GM12878 (cell line): ENCODE data around the gene RPLP2. TPM values are rescaled to one million over a fixed set of nuclear protein-coding genes. Genes with fewer than 3 reads are reported as not detected.

Experiments
- CREB1 ChIP-seq: IDR thresholded peaks from 2 replicates; pipeline ENCODE4 v1.6.1; 2012; ENCODE audit warnings: low read depth, mild to moderate bottlenecking, inconsistent platforms
- EGR1 ChIP-seq, 2 experiments: IDR thresholded peaks; 1 replicate in 1 of 2; 2 replicates in 1 of 2; pipeline ENCODE4 v1.6.1; 2011 to 2012; ENCODE audit warnings: low read depth in 2 of 2, low read length in 2 of 2, borderline replicate concordance in 1 of 2, mild to moderate bottlenecking in 1 of 2, moderate library complexity in 1 of 2
- KDM1A ChIP-seq: fragments of 200-600 bp; sonication (generic); IDR thresholded peaks from 2 replicates; pipeline ENCODE4 v1.6.1; 2016; ENCODE audit warnings: borderline replicate concordance
- MXI1 ChIP-seq: fragments of 150-350 bp; IDR thresholded peaks from 2 replicates; pipeline ENCODE4 v1.6.1; 2011; ENCODE audit warnings: low read depth, mild to moderate bottlenecking, inconsistent platforms, low read length, improper control_type of control experiment
- NBN ChIP-seq: fragments of 450-650 bp; IDR thresholded peaks from 2 replicates; pipeline ENCODE4 v1.6.1; 2016
- PRDM15 ChIP-seq: fragments of 450-650 bp; formaldehyde crosslinking; IDR thresholded peaks from 2 replicates; pipeline ENCODE4 v1.4.0; 2020; ENCODE audit warnings: mild to moderate bottlenecking, moderate library complexity
- RAD51 ChIP-seq: fragments of 450-650 bp; IDR thresholded peaks from 2 replicates; pipeline ENCODE4 v1.6.1; 2016; ENCODE audit warnings: moderate library complexity, mild to moderate bottlenecking, inconsistent platforms
- RB1 ChIP-seq: fragments of 450-650 bp; formaldehyde crosslinking; IDR thresholded peaks from 2 replicates; pipeline ENCODE4 v1.6.1; 2017; ENCODE audit warnings: mild to moderate bottlenecking, borderline replicate concordance
- REST ChIP-seq: IDR thresholded peaks from 2 replicates; pipeline ENCODE4 v1.6.1; 2012; ENCODE audit warnings: mild to moderate bottlenecking, low read depth, low read length
- SIN3A ChIP-seq: IDR thresholded peaks from 2 replicates; pipeline ENCODE4 v1.6.1; 2012; ENCODE audit warnings: low read depth, low read length, improper control_type of control experiment
- SMAD1 ChIP-seq: fragments of 450-650 bp; IDR thresholded peaks from 2 replicates; pipeline ENCODE4 v1.6.1; 2018; ENCODE audit warnings: mild to moderate bottlenecking, low read depth; ENCODE audit not compliant: partially characterized antibody
- SREBF1 ChIP-seq: IDR thresholded peaks from 2 replicates; pipeline ENCODE4 v1.6.1; 2012; ENCODE audit warnings: mild to moderate bottlenecking, low read length
- TBL1XR1 ChIP-seq: IDR thresholded peaks from 2 replicates; pipeline ENCODE4 v1.6.1; 2012; ENCODE audit warnings: low read depth, low read length, improper control_type of control experiment
- YY1 ChIP-seq: IDR thresholded peaks from 2 replicates; pipeline ENCODE4 v1.6.1; 2011; ENCODE audit warnings: low read depth, mild to moderate bottlenecking, low read length
- ZNF622 ChIP-seq: fragments of 450-650 bp; IDR thresholded peaks from 2 replicates; pipeline ENCODE4 v1.6.1; 2017; ENCODE audit warnings: mild to moderate bottlenecking, inconsistent platforms
- polyA plus RNA-seq, 11 experiments: library from polyadenylated mRNA; depleted of rRNA in 4 of 11; unstranded in 6 of 11; stranded (reverse) in 5 of 11; fragments of >200 nt; fragmentation: Nextera tagmentation in 4 of 11; fragmentation: Illumina TruSeq in 1 of 11; extraction: Ambion mirVana in 4 of 11; extraction: Trizol in 1 of 11; gene quantifications; 1 replicate in 1 of 11; 2 replicates in 10 of 11; pipeline versions ENCODE4 v1.2.1 to v1.2.3, GENCODE V29; 2011 to 2016; ENCODE audit warnings: inconsistent platforms in 2 of 11, missing spikeins in 2 of 11, low read depth in 1 of 11
- total RNA-seq, 4 experiments: library from RNA; depleted of rRNA in 3 of 4; stranded (reverse); fragments of >200 nt in 3 of 4; fragmentation: Illumina TruSeq in 1 of 4; extraction: Trizol in 1 of 4; gene quantifications; 2 replicates each; pipeline versions ENCODE4 v1.2.1 to v1.2.3, GENCODE V29; 2013 to 2021
- TF ChIP-seq, protein P1 (sequence below): fragments of 450-650 bp; IDR thresholded peaks from 2 replicates; pipeline ENCODE4 v1.6.1; 2016; ENCODE audit warnings: mild to moderate bottlenecking, moderate library complexity, borderline replicate concordance
- TF ChIP-seq, protein P2 (sequence below): IDR thresholded peaks from 2 replicates; pipeline ENCODE4 v1.6.1; 2012; ENCODE audit warnings: low read depth, low read length, improper control_type of control experiment

Gene RPLP2
- total and polyA plus RNA-seq, 10 of the 15 experiments (the other 5 are each of a cell fraction or from before 2014, with no cell fraction given), result 488 to 3,558 (median 1,481) TPM

DNA sequence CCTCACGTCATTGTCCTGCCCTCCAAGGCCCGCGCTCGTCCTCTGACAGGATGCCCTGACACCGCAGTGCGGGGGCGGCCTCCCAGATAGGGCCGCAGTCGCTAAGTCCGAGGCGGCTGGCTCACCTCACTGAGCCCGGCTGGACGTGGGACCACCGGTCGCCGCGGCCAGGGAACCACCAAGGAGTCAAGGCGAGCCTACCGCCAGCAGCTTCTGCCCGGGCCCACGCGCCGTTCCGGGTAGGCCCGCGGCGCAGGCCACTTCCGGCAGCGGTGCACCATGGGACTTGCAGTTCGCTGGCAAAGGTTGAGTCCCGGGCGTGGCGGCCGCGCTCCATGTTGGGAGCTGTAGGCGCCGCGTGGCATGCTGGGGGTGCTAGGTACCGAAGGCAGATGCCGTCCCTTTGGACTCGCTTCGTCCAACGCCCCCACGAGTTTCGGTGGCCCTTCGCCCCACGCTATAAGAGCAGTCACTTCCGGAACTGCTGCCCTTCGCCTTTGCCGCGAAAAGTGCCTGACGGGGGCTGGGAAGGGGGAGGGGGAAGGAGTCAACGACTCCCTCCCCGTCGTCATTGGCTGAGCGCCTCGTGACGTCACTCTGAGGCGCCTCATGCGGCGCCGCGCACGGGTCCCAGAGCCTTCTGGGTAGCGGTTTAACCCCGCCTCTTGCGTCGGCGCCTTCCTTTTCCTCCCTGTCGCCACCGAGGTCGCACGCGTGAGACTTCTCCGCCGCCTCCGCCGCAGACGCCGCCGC is at the start of gene RPLP2 (continued):
- TF ChIP-seq, protein P1, sequence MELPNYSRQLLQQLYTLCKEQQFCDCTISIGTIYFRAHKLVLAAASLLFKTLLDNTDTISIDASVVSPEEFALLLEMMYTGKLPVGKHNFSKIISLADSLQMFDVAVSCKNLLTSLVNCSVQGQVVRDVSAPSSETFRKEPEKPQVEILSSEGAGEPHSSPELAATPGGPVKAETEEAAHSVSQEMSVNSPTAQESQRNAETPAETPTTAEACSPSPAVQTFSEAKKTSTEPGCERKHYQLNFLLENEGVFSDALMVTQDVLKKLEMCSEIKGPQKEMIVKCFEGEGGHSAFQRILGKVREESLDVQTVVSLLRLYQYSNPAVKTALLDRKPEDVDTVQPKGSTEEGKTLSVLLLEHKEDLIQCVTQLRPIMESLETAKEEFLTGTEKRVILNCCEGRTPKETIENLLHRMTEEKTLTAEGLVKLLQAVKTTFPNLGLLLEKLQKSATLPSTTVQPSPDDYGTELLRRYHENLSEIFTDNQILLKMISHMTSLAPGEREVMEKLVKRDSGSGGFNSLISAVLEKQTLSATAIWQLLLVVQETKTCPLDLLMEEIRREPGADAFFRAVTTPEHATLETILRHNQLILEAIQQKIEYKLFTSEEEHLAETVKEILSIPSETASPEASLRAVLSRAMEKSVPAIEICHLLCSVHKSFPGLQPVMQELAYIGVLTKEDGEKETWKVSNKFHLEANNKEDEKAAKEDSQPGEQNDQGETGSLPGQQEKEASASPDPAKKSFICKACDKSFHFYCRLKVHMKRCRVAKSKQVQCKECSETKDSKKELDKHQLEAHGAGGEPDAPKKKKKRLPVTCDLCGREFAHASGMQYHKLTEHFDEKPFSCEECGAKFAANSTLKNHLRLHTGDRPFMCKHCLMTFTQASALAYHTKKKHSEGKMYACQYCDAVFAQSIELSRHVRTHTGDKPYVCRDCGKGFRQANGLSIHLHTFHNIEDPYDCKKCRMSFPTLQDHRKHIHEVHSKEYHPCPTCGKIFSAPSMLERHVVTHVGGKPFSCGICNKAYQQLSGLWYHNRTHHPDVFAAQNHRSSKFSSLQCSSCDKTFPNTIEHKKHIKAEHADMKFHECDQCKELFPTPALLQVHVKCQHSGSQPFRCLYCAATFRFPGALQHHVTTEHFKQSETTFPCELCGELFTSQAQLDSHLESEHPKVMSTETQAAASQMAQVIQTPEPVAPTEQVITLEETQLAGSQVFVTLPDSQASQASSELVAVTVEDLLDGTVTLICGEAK, result peak; percentile 93
- TF ChIP-seq, protein P2, sequence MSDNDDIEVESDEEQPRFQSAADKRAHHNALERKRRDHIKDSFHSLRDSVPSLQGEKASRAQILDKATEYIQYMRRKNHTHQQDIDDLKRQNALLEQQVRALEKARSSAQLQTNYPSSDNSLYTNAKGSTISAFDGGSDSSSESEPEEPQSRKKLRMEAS, result peak; percentile 85
- TF ChIP-seq MXI1 (peak; percentile 76), EGR1 (IDR thresholded peaks at IDR 0.05; ENCODE audit: borderline replicate concordance in 1 of 2, low read depth in 2 of 2, low read length in 2 of 2) (peak; percentile 81 to 95), NBN (peak; percentile 100), SMAD1 (no peak), RB1 (no peak), RAD51 (no peak), REST (no peak), SREBF1 (peak; percentile 29), CREB1 (peak; percentile 99), PRDM15 (CRISPR knock-in tag) (no peak), KDM1A (no peak), ZNF622 (no peak), TBL1XR1 (peak; percentile 47; the same call in 1 of the 2 replicates), SIN3A (peak; percentile 62), YY1 (peak; percentile 88)
